ENCODE data around the gene RHD. TPM values are rescaled to one million over a fixed set of nuclear protein-coding genes. Genes with fewer than 3 reads are reported as not detected.
A peak's percentile ranks its signal among the peaks of the same experiment; 100 is the strongest.
"Not testable (repeated sequence)": the region's sequence is repeated elsewhere in the genome, so short reads cannot be mapped to it uniquely, and the experiment has no call there.

RHD gene
- total RNA-seq, 2 donors from 2014 or later, result not detected

DNA sequence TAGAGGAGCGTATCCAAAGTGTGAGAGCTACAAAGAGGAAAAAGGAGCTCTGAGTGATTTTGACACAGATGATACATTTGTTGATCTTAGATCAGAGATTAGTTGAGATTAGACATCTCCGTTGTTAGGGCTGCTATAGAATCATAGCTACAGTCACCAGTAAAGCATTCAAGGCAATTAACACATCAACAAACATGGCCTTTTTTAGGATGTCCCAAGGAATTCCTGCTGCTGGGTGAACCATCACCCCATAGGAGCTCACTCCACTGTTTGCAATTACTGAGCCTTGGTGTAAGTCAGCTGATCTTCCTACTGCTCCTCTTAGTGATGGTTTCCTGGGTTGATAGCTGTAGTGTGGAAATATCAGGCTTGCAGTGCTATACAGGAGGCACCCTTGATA is 18.4 kb upstream of the RHD start:
- H3K27me3 ChIP-seq (replicated peaks; ENCODE audit: insufficient read depth), result no peaks in the 10 kb centered on the region
- intact Hi-C loops (cut with DNase I), result no loop called here
- WGBS, result 52% methylated on average over 2 of the region's 2 CpGs
- no peak overlapping the region for H3K27ac ChIP-seq
- no peaks in the 10 kb centered on the region for H3K36me3 ChIP-seq
- H3K4me1 ChIP-seq (replicated peaks), result peaks cover 2% of the 10 kb centered on the region
- H3K4me3 ChIP-seq, result no peak overlapping the region
- no peak for TF ChIP-seq POLR2AphosphoS5 (IDR thresholded peaks at IDR 0.05)
- TF ChIP-seq POLR2A (IDR thresholded peaks at IDR 0.05), result no peak
- TF ChIP-seq, protein P1, sequence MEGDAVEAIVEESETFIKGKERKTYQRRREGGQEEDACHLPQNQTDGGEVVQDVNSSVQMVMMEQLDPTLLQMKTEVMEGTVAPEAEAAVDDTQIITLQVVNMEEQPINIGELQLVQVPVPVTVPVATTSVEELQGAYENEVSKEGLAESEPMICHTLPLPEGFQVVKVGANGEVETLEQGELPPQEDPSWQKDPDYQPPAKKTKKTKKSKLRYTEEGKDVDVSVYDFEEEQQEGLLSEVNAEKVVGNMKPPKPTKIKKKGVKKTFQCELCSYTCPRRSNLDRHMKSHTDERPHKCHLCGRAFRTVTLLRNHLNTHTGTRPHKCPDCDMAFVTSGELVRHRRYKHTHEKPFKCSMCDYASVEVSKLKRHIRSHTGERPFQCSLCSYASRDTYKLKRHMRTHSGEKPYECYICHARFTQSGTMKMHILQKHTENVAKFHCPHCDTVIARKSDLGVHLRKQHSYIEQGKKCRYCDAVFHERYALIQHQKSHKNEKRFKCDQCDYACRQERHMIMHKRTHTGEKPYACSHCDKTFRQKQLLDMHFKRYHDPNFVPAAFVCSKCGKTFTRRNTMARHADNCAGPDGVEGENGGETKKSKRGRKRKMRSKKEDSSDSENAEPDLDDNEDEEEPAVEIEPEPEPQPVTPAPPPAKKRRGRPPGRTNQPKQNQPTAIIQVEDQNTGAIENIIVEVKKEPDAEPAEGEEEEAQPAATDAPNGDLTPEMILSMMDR (IDR thresholded peaks at IDR 0.05), result no peak
- no peaks in the 10 kb centered on the region for H3K9me3 ChIP-seq
- no peak for DNase-seq (ENCODE audit: low spot score)

DNA sequence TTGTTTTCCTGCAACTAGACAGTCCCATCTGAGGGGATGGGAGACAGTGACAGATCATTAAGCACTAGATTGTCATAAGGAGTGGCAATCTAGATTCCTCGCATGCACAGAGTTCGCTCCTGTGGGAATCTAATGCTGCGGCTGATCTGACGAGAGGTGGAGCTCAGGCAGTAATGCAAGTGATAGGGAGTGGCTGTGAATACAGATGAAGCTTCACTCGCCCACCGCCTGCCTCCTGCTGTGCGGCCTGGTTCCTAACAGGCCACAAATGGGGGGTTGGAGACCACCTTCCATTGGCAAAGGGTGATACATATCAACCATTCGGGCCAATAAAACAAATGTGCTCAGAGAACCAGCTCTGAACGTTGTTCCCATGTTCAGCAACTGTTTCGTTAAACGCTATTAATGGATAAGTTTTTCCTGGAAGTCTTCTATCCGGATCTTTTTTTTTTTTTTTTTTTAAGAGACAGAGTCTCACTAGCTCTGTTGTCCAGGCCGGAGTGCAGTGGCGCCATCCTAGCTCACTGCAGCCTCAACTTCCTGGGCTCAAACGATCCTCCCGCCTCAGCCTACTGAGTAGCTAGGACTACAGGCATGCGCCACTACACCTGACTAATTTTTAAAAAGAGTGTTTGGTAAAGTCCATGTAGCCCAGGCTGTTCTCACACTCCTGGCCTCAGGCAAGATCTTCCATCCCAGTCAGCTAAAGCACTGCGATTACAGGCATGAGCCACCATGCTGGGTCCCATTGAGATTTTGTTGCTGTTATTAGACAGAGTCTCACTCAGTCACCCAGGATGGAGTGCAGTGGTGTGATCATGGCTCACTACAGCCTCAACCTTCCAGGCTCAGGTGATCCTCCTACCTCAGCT is 16.4 kb upstream of the RHD start:
- Histone ChIP-seq H3K36me3 (no peaks in the 10 kb centered on the region), H3K27ac (no peak overlapping the region), H3K4me1 (replicated peaks) (peaks cover 2% of the 10 kb centered on the region), H3K9me3 (no peaks in the 10 kb centered on the region), H3K27me3 (replicated peaks; ENCODE audit: insufficient read depth) (no peaks in the 10 kb centered on the region), H3K4me3 (no peak overlapping the region)
- WGBS, result 72% methylated on average over 18 of the region's 18 CpGs
- no peak for TF ChIP-seq POLR2AphosphoS5 (IDR thresholded peaks at IDR 0.05)
- TF ChIP-seq POLR2A (IDR thresholded peaks at IDR 0.05), result no peak
- TF ChIP-seq, protein P1 (IDR thresholded peaks at IDR 0.05), result no peak
- intact Hi-C loops (cut with DNase I), result no loop called here
- no peak for DNase-seq (ENCODE audit: low spot score)

DNA sequence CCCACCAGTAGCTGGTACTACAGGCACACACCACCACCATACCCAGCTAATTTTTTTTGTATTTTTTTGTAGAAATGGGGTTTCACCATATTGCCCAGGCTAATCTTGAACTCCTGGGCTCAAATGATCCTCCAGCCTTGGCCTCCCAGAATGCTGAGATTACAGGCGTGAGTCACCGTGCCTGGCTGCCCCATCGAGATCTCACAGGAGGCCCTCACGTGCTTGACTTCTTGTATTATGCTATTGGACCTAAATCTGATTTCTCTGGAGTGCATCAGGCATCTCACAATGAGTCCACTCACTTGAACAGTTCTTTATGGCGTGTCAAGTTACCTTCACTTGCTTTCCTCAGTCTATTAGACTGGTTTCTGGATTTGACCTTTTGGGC is 15.7 kb upstream of the RHD start:
- no peaks in the 10 kb centered on the region for H3K27me3 ChIP-seq (replicated peaks; ENCODE audit: insufficient read depth)
- H3K36me3 ChIP-seq, result no peaks in the 10 kb centered on the region
- H3K27ac ChIP-seq, result no peak overlapping the region
- intact Hi-C loops (cut with DNase I), result no loop called here
- H3K4me3 ChIP-seq, result no peak overlapping the region
- DNase-seq (ENCODE audit: low spot score), result no peak
- no peak for TF ChIP-seq POLR2AphosphoS5 (IDR thresholded peaks at IDR 0.05)
- TF ChIP-seq POLR2A (IDR thresholded peaks at IDR 0.05), result no peak
- TF ChIP-seq, protein P1 (IDR thresholded peaks at IDR 0.05), result no peak
- H3K4me1 ChIP-seq (replicated peaks), result peaks cover 2% of the 10 kb centered on the region
- no peaks in the 10 kb centered on the region for H3K9me3 ChIP-seq
- 95% methylated on average over 5 of the region's 5 CpGs for WGBS

DNA sequence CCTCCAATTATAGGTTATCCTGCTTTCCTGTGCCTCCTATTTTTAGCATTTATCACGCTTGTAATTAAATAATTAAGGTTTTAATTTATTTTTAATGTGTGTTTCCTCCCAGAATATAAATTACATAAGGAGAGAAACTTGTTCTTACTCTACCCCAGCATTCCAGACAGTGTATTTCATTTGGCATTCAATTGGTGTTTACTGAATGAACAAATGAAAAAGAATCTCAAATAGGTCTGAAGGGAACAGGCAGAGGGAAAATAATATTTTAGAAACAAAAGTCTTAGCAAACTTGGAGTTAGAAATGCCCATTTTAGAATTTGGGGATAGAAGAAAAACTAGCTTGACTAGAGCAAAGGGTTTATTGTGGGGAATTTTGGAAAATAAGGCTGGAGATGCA is 15.1 kb upstream of the RHD start:
- Histone ChIP-seq H3K9me3 (no peaks in the 10 kb centered on the region), H3K36me3 (no peaks in the 10 kb centered on the region), H3K27me3 (replicated peaks; ENCODE audit: insufficient read depth) (no peaks in the 10 kb centered on the region), H3K4me1 (replicated peaks) (peaks cover 2% of the 10 kb centered on the region), H3K27ac (no peak overlapping the region), H3K4me3 (no peak overlapping the region)
- no peak for TF ChIP-seq POLR2AphosphoS5 (IDR thresholded peaks at IDR 0.05)
- TF ChIP-seq POLR2A (IDR thresholded peaks at IDR 0.05), result no peak
- TF ChIP-seq, protein P1 (IDR thresholded peaks at IDR 0.05), result no peak
- intact Hi-C loops (cut with DNase I), result no loop called here
- WGBS, result 70% methylated on average over 1 of the region's 1 CpG
- no peak for DNase-seq (ENCODE audit: low spot score)

DNA sequence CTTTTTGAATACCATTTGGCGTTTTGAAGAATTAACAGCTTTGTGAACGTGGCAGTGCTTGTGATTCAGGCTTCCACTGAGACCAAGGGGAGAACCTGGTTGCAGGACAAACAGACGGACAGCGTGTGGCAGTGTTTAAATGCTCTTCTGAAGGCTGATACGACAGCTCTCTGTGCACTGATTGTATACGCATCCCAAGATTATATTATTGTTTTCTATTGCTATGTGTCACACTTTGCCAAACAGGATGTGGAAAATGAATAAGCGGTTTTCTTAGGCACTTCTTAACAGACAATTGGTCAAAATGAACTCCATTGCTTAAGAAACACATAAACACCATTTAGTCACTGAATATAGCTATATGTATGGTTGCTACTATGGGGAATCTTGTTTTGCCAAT is 12.5 kb upstream of the RHD start:
- H3K9me3 ChIP-seq; intact Hi-C loops (cut with DNase I); DNase-seq (ENCODE audit: low spot score); H3K4me3 ChIP-seq; H3K36me3 ChIP-seq; H3K27ac ChIP-seq; H3K4me1 ChIP-seq (replicated peaks); H3K27me3 ChIP-seq (replicated peaks; ENCODE audit: insufficient read depth): not testable (repeated sequence)
- 52% methylated on average over 7 of the region's 7 CpGs for WGBS

DNA sequence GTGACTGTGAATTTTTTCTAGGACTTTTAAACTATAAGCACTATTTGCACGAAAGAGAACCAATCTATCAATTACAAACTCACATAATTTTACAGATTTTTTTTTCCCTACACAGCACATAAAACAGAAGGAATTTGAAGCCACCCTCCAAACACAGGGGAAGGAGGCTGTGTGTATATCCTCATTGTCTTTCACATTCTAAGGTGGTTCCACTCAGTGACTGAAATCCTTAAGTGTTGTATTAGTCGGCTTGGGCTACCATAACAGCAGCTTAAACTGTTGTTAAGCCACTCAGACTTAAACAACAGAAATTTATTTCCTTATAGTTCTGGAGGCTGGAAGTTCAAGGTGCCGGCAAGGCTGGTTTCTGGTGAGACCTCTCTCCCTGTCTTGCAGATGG is 12.0 kb upstream of the RHD start:
- H3K4me1 ChIP-seq (replicated peaks); DNase-seq (ENCODE audit: low spot score); H3K9me3 ChIP-seq; intact Hi-C loops (cut with DNase I); H3K27ac ChIP-seq; H3K36me3 ChIP-seq; H3K27me3 ChIP-seq (replicated peaks; ENCODE audit: insufficient read depth); H3K4me3 ChIP-seq: not testable (repeated sequence)
- 82% methylated on average over 3 of the region's 3 CpGs for WGBS

DNA sequence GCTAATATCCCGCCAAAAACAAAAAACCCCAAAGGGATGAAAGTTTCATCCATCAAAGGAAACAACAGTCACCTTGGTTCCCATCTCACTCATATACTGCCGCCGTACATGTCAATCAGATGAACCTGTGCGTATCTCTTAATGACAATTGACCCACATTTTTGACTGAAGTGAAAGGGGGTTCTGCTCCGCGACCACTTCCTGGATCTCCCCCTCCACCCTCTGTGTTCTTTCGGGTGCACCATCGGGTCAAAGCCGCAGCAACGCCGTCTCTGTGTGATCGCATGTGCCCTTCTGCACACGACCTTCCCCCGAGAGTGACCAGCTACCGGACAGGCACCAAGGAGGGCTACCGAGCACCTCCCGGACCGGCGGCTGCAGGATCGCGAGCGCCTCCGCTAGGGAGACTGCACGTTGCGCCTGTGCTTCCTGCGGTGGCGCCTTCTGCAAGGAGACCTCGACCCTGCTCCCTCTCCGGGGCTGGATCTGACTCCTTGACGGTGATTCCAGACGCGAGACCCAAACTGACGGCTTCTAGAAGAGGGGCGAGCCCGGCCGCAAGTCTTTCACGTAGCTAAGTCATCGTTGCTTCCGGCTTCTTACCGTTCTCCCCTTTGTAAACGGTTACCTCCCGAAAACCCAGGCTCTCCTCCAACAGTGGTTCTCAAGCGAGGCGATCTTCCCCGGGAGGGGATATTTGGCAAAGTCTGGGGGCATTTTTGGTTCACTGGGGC is 5.6 kb upstream of the RHD start:
- H3K4me1 ChIP-seq (replicated peaks); H3K36me3 ChIP-seq; H3K9me3 ChIP-seq; H3K27me3 ChIP-seq (replicated peaks; ENCODE audit: insufficient read depth); DNase-seq (ENCODE audit: low spot score); H3K27ac ChIP-seq; intact Hi-C loops (cut with DNase I): not testable (repeated sequence)
- 0% methylated on average over 15 of the region's 45 CpGs for WGBS
- H3K4me3 ChIP-seq, result peak overlapping the region; percentile 42 to 49
